Measurements from ENCODE around the gene UGT1A7.
A peak's percentile ranks its signal among the peaks of the same experiment; 100 is the strongest.

Gene UGT1A7

GRCh38 chr2:233689031-233689430 lies 7.3 kb downstream of the UGT1A7 start:
- DNase-seq (ENCODE audit: low spot score) = no peak
- no peak overlapping the region for H3K27ac ChIP-seq
- no peak for TF ChIP-seq CTCF (conservative IDR thresholded peaks at IDR 0.05; ENCODE audit: low read depth)
- POLR2A ChIA-PET (ENCODE audit: low non-redundant PET) = no interaction called here
- CTCF ChIA-PET = no interaction called here

GRCh38 chr2:233689501-233689900 lies 7.8 kb downstream of the UGT1A7 start:
- H3K27ac ChIP-seq = no peak overlapping the region
- TF ChIP-seq CTCF (conservative IDR thresholded peaks at IDR 0.05; ENCODE audit: low read depth) = no peak
- POLR2A ChIA-PET (ENCODE audit: low non-redundant PET) = no interaction called here
- DNase-seq (ENCODE audit: low spot score) = no peak
- CTCF ChIA-PET = no interaction called here

GRCh38 chr2:233690444-233690843 lies 8.7 kb downstream of the UGT1A7 start:
- no peak for TF ChIP-seq CTCF (conservative IDR thresholded peaks at IDR 0.05; ENCODE audit: low read depth)
- ChIA-PET POLR2A (ENCODE audit: low non-redundant PET) (interaction anchor here (1.7 kb wide), 1 partner anchor 16 kb away, joined by 6 read pairs; no protein-coding TSS in a partner anchor), CTCF (interaction anchor here (0.5 to 0.7 kb wide), 3 partner anchors 21 to 177 kb away, joined by 3 to 5 read pairs (median 3); no protein-coding TSS in a partner anchor)
- DNase-seq (ENCODE audit: low spot score) = peak; percentile 80
- H3K27ac ChIP-seq = peak overlapping the region; percentile 88

- POLR2A ChIA-PET (ENCODE audit: low non-redundant PET) = interaction anchor here (1.0 to 1.7 kb wide), 3 partner anchors 14 to 128 kb away, joined by 3 to 6 read pairs (median 4); partner anchors contain the start of gene USP40
- H3K27ac ChIP-seq = peak overlapping the region; percentile 88
- peak; percentile 96 for DNase-seq (ENCODE audit: low spot score)
- TF ChIP-seq CTCF (conservative IDR thresholded peaks at IDR 0.05; ENCODE audit: low read depth) = no peak
- CTCF ChIA-PET = interaction anchor here (0.7 kb wide), 1 partner anchor 34 kb away, joined by 3 read pairs; no protein-coding TSS in a partner anchor
Measured at GRCh38 chr2:233691443-233692433, 10.0 kb downstream of the UGT1A7 start.

- no peak for DNase-seq (ENCODE audit: low spot score)
- ChIA-PET CTCF (interaction anchor here (0.6 to 0.7 kb wide), 2 partner anchors 34 to 1409 kb away, joined by 3 to 6 read pairs; no protein-coding TSS in a partner anchor), POLR2A (ENCODE audit: low non-redundant PET) (no interaction called here)
- peak within 1 kb of the TSS; percentile 88 for H3K27ac ChIP-seq
- TF ChIP-seq CTCF (conservative IDR thresholded peaks at IDR 0.05; ENCODE audit: low read depth) = no peak
Measured at GRCh38 chr2:233692648-233693047, 10.9 kb downstream of the UGT1A7 start, which contains the start of gene UGT1A6. Gene UGT1A6, plus strand, starts transcription at chr2:233692890. Its CDS starts 115 bp downstream, at chr2:233693005.

- no peak overlapping the region for H3K27ac ChIP-seq
- DNase-seq (ENCODE audit: low spot score) = no peak
- TF ChIP-seq CTCF (conservative IDR thresholded peaks at IDR 0.05; ENCODE audit: low read depth) = no peak
- POLR2A ChIA-PET (ENCODE audit: low non-redundant PET) = no interaction called here
- CTCF ChIA-PET = no interaction called here
Measured at GRCh38 chr2:233693963-233694362, 12.3 kb downstream of the UGT1A7 start.
